ENCODE data around the gene RUFY4.

RUFY4 gene

GRCh38 chr2:218047536-218048225, 21.4 kb upstream of the RUFY4 start:
- H3K4me1 ChIP-seq (ENCODE audit: control insufficient read depth, insufficient read depth, low read length): no peaks in the 10 kb centered on the region
- H3K9ac ChIP-seq (ENCODE audit: low read length): no peak overlapping the region
- no peaks in the 10 kb centered on the region for H3K27me3 ChIP-seq (ENCODE audit: control insufficient read depth, insufficient read depth, low read length)
- no peak overlapping the region for H3K4me3 ChIP-seq (ENCODE audit: low read length)
- no peaks in the 10 kb centered on the region for H3K9me3 ChIP-seq (ENCODE audit: control insufficient read depth, low read length)
- no peaks in the 10 kb centered on the region for H3K36me3 ChIP-seq (ENCODE audit: control insufficient read depth, insufficient read depth, low read length)

- no peaks in the 10 kb centered on the region for H3K9me3 ChIP-seq (ENCODE audit: control insufficient read depth, low read length)
- no peaks in the 10 kb centered on the region for H3K27me3 ChIP-seq (ENCODE audit: control insufficient read depth, insufficient read depth, low read length)
- no peaks in the 10 kb centered on the region for H3K4me1 ChIP-seq (ENCODE audit: control insufficient read depth, insufficient read depth, low read length)
- no peak overlapping the region for H3K4me3 ChIP-seq (ENCODE audit: low read length)
- no peak overlapping the region for H3K9ac ChIP-seq (ENCODE audit: low read length)
- H3K36me3 ChIP-seq (ENCODE audit: control insufficient read depth, insufficient read depth, low read length): no peaks in the 10 kb centered on the region
Observed at GRCh38 chr2:218051903-218052302, 17.1 kb upstream of the RUFY4 start.

GRCh38 chr2:218059289-218059688, 9.8 kb upstream of the RUFY4 start:
- H3K36me3 ChIP-seq (ENCODE audit: control insufficient read depth, insufficient read depth, low read length): no peaks in the 10 kb centered on the region
- H3K4me3 ChIP-seq (ENCODE audit: low read length): no peak overlapping the region
- peaks cover 2% of the 10 kb centered on the region for H3K27me3 ChIP-seq (ENCODE audit: control insufficient read depth, insufficient read depth, low read length)
- H3K9ac ChIP-seq (ENCODE audit: low read length): no peak overlapping the region
- H3K9me3 ChIP-seq (ENCODE audit: control insufficient read depth, low read length): no peaks in the 10 kb centered on the region
- H3K4me1 ChIP-seq (ENCODE audit: control insufficient read depth, insufficient read depth, low read length): no peaks in the 10 kb centered on the region

- H3K9ac ChIP-seq (ENCODE audit: low read length): no peak overlapping the region
- H3K9me3 ChIP-seq (ENCODE audit: control insufficient read depth, low read length): no peaks in the 10 kb centered on the region
- no peaks in the 10 kb centered on the region for H3K4me1 ChIP-seq (ENCODE audit: control insufficient read depth, insufficient read depth, low read length)
- H3K36me3 ChIP-seq (ENCODE audit: control insufficient read depth, insufficient read depth, low read length): no peaks in the 10 kb centered on the region
- peaks cover 2% of the 10 kb centered on the region for H3K27me3 ChIP-seq (ENCODE audit: control insufficient read depth, insufficient read depth, low read length)
- no peak overlapping the region for H3K4me3 ChIP-seq (ENCODE audit: low read length)
Observed at GRCh38 chr2:218060118-218060517, 8.9 kb upstream of the RUFY4 start.

GRCh38 chr2:218060950-218061660, 7.9 kb upstream of the RUFY4 start:
- Histone ChIP-seq H3K36me3 (ENCODE audit: control insufficient read depth, insufficient read depth, low read length) (no peaks in the 10 kb centered on the region), H3K4me3 (ENCODE audit: low read length) (no peak overlapping the region), H3K4me1 (ENCODE audit: control insufficient read depth, insufficient read depth, low read length) (no peaks in the 10 kb centered on the region), H3K9me3 (ENCODE audit: control insufficient read depth, low read length) (no peaks in the 10 kb centered on the region), H3K27me3 (ENCODE audit: control insufficient read depth, insufficient read depth, low read length) (peaks cover 2% of the 10 kb centered on the region), H3K9ac (ENCODE audit: low read length) (no peak overlapping the region)

GRCh38 chr2:218063486-218063885, 5.6 kb upstream of the RUFY4 start:
- H3K4me1 ChIP-seq (ENCODE audit: control insufficient read depth, insufficient read depth, low read length): no peaks in the 10 kb centered on the region
- H3K36me3 ChIP-seq (ENCODE audit: control insufficient read depth, insufficient read depth, low read length): no peaks in the 10 kb centered on the region
- no peak overlapping the region for H3K4me3 ChIP-seq (ENCODE audit: low read length)
- no peak overlapping the region for H3K9ac ChIP-seq (ENCODE audit: low read length)
- H3K27me3 ChIP-seq (ENCODE audit: control insufficient read depth, insufficient read depth, low read length): peaks cover 19% of the 10 kb centered on the region
- no peaks in the 10 kb centered on the region for H3K9me3 ChIP-seq (ENCODE audit: control insufficient read depth, low read length)

GRCh38 chr2:218063896-218064295, 5.2 kb upstream of the RUFY4 start:
- H3K36me3 ChIP-seq (ENCODE audit: control insufficient read depth, insufficient read depth, low read length): no peaks in the 10 kb centered on the region
- no peak overlapping the region for H3K4me3 ChIP-seq (ENCODE audit: low read length)
- no peaks in the 10 kb centered on the region for H3K4me1 ChIP-seq (ENCODE audit: control insufficient read depth, insufficient read depth, low read length)
- H3K9ac ChIP-seq (ENCODE audit: low read length): no peak overlapping the region
- H3K9me3 ChIP-seq (ENCODE audit: control insufficient read depth, low read length): no peaks in the 10 kb centered on the region
- peaks cover 20% of the 10 kb centered on the region for H3K27me3 ChIP-seq (ENCODE audit: control insufficient read depth, insufficient read depth, low read length)

GRCh38 chr2:218065239-218066006, 3.6 kb upstream of the RUFY4 start:
- Histone ChIP-seq H3K9ac (ENCODE audit: low read length) (no peak overlapping the region), H3K4me3 (ENCODE audit: low read length) (no peak overlapping the region), H3K27me3 (ENCODE audit: control insufficient read depth, insufficient read depth, low read length) (peaks cover 20% of the 10 kb centered on the region), H3K4me1 (ENCODE audit: control insufficient read depth, insufficient read depth, low read length) (no peaks in the 10 kb centered on the region), H3K9me3 (ENCODE audit: control insufficient read depth, low read length) (no peaks in the 10 kb centered on the region), H3K36me3 (ENCODE audit: control insufficient read depth, insufficient read depth, low read length) (no peaks in the 10 kb centered on the region)

GRCh38 chr2:218066926-218067515, 2.0 kb upstream of the RUFY4 start:
- Histone ChIP-seq H3K9me3 (ENCODE audit: control insufficient read depth, low read length) (no peaks in the 10 kb centered on the region), H3K4me1 (ENCODE audit: control insufficient read depth, insufficient read depth, low read length) (no peaks in the 10 kb centered on the region), H3K9ac (ENCODE audit: low read length) (no peak overlapping the region), H3K36me3 (ENCODE audit: control insufficient read depth, insufficient read depth, low read length) (no peaks in the 10 kb centered on the region), H3K4me3 (ENCODE audit: low read length) (no peak overlapping the region), H3K27me3 (ENCODE audit: control insufficient read depth, insufficient read depth, low read length) (peaks cover 22% of the 10 kb centered on the region)

- no peaks in the 10 kb centered on the region for H3K36me3 ChIP-seq (ENCODE audit: control insufficient read depth, insufficient read depth, low read length)
- no peak overlapping the region for H3K9ac ChIP-seq (ENCODE audit: low read length)
- no peak overlapping the region for H3K4me3 ChIP-seq (ENCODE audit: low read length)
- H3K4me1 ChIP-seq (ENCODE audit: control insufficient read depth, insufficient read depth, low read length): no peaks in the 10 kb centered on the region
- peaks cover 22% of the 10 kb centered on the region for H3K27me3 ChIP-seq (ENCODE audit: control insufficient read depth, insufficient read depth, low read length)
- H3K9me3 ChIP-seq (ENCODE audit: control insufficient read depth, low read length): no peaks in the 10 kb centered on the region
Observed at GRCh38 chr2:218067523-218067922, 1.5 kb upstream of the RUFY4 start.

GRCh38 chr2:218069606-218070300, 700 bp downstream of the RUFY4 start:
- no peaks in the 10 kb centered on the region for H3K9me3 ChIP-seq (ENCODE audit: control insufficient read depth, low read length)
- H3K9ac ChIP-seq (ENCODE audit: low read length): no peak overlapping the region
- H3K4me1 ChIP-seq (ENCODE audit: control insufficient read depth, insufficient read depth, low read length): no peaks in the 10 kb centered on the region
- no peaks in the 10 kb centered on the region for H3K36me3 ChIP-seq (ENCODE audit: control insufficient read depth, insufficient read depth, low read length)
- H3K4me3 ChIP-seq (ENCODE audit: low read length): no peak overlapping the region
- peaks cover 26% of the 10 kb centered on the region for H3K27me3 ChIP-seq (ENCODE audit: control insufficient read depth, insufficient read depth, low read length)

Data from mucosa of stomach (tissue), 1 donor.